Stimulated activated CD8-positive, alpha-beta memory T cell treated with anti-CD3 and anti-CD28 coated beads, Interleukin-7, amount 100 ng/mL, for 24 hours (primary cell): ENCODE measurements around the gene SNTN.
"Not testable (repeated sequence)": the region's sequence is repeated elsewhere in the genome, so short reads cannot be mapped to it uniquely, and the experiment has no call there.

Experiments used
- DNase-seq: peaks from one replicate; pipeline ENCODE4 v3.0.0-alpha.2; 2020; ENCODE audit warnings: low read depth

The SNTN gene

GRCh38 chr3:63652066-63652725 lies at the start of gene SNTN:
Gene SNTN, plus strand, starts transcription at chr3:63652675. Its CDS starts 13 bp downstream, at chr3:63652688.
- DNase-seq, result no peak

DNA sequence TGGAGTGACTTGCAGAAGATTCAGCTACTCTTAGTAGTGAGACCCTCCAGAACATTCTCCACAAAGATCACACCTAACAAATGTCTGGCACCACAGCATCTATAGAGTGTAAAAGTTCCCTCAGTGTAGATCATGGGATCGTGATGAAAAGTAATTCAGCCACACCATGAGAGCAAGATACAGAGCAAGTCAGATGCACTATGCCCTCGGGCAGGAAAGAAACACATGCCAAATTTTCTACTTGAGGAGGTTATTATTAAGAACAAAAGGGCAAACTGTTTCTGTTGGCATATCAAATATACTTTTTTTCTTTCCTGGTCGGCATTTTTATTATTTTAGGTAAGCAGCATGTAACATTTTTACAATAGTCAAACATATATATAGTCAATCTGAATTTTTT lies 44.8 kb upstream of the SNTN start:
- no peak for DNase-seq

DNA sequence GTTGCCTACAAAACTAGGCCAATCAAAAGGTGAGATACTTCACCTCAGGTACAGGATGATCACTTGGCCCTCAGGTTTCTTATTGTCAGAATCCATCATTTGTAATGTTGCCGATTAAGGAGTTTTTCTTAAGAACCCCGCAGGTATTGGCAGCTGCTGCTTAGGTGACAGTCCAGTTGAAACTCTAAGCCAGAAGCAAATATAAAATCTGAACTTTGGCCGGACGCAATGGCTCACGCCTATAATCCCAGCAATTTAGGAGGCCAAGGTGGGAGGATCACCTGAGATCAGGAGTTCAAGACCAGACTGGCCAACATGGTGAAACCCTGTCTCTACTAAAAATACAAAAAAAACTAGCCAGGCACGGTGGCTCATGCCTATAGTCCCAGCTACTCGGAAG lies 43.1 kb upstream of the SNTN start:
- DNase-seq, result no peak

- DNase-seq, result no peak
Measured at GRCh38 chr3:63609834-63610233, 42.6 kb upstream of the SNTN start.

DNA sequence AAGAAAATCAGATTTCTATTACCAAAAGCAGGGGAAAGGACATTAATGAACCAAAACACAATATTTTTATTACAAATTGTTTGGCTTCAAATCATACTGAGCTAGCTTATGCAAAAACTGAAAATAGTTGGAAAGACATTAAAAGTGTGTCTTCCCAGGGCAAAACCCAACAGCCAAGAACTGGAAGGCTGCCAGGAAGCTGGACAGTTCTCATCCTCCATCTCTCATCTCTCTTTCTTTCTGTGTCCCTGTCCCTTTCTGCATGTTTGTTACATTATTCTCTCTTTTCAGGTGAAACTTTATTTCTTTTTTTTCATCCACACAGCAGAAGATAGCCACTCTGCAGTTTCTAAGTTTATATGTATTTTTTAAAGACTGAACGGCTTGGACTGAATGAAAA lies 41.1 kb upstream of the SNTN start:
- DNase-seq, result no peak

DNA sequence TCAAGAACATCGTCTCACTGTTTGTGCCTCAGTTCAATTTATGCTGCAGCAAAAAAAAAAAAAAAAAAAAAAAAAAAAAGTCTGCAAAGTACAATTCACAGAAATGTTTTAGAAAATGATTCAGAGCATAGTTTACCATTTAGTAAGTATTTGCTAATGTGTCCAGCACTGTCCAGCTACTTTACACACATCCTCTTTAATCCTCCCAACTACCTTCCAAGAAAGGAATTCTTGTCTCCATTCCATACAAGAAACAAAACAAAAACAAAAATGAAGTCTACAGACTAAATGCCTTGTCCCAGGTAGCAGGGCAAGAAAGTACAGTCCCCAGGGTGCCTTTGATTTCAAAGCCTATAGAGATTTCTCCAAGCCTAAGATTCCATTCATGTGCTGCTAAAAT lies 38.9 kb upstream of the SNTN start:
- no peak for DNase-seq

DNA sequence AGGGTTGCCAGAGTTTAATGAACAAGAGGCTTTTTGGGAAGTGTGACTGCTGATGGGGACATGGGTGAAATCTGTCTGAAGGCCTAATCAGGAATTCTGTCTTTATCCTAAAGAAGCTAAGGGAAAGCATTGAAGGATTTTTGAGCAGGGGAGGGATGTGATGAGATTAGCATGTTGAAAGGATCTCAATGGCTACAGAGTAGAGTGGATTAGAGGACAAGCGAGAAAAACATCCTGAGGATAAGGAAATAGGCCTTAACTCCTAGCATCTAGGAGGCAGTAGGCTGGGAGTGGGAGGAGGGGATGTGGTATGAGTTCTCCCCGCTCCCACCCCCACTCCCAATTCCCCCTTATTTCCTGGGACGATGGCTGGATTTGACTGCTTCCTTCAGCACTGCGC lies 35.1 kb upstream of the SNTN start:
- no peak for DNase-seq

DNA sequence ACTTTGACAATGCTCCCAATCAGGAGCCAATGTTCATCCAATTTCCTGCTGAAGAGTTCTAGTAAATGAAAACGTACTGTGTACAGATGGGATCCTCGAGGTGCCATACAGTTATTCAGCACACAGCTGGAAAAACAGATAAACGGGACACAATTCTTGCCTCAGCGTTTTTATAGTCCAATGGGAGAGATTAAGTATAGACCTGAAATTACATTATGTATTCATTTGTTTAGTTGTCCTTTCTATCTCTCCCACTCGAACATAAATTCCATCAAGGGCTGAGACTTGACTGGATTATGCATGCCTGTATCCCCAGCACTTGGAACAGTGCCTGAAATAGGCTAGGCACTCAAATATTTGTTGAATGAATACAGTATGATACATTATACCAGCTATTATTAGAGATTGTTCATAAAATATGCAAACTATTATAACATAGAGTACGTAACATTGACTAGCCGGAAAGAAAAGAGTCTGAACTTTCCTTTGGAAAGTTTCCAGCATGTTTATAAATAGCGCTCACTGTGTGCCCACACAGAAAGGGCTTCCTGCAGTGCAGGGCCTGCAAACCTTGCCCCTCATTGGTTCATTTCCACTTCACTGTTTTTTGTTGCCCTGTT lies 27.4 kb upstream of the SNTN start:
- no peak for DNase-seq

DNA sequence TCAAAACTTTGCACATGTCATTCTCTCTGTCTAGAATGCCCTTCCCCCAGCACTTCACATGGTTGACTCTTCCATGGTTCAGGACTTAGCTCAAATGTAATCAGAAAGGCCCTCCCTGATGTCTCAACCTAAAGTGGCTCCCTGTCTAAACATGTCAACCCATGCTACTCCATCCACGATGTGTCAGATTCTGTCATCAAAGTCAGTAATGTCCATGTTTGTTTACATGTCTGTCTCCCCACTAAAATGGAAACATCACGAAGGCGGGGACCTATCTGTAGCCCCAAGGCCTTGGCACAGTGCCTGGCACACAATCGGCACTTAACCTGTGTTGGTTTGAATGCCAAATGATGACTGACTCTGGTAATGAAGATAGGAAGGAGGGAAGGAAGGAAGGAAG lies 20.8 kb upstream of the SNTN start:
- no peak for DNase-seq

- no peak for DNase-seq
Measured at GRCh38 chr3:63635186-63635585, 17.3 kb upstream of the SNTN start.

DNA sequence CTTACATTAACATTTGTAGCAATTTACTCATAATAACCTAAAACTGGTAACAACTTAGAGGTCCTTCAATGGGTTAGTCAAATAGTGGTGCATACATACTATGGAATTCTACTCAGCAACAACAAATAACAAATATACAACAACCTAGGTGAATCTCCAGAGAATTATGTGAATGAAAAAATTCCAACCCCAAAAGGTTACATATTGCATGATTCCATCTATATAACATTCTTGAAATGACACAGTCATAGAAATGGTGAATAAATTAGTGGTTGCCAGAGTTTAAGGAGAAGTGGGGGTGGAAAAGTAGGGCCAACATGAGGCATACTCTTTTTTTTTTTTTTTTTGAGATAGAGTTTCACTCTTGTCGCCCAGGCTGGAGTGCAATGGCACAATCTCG lies 12.7 kb upstream of the SNTN start:
- no peak for DNase-seq

- no peak for DNase-seq
Measured at GRCh38 chr3:63642488-63642887, 10.0 kb upstream of the SNTN start.

GRCh38 chr3:63644212-63644797 lies 8.2 kb upstream of the SNTN start:
- DNase-seq, result no peak

DNA sequence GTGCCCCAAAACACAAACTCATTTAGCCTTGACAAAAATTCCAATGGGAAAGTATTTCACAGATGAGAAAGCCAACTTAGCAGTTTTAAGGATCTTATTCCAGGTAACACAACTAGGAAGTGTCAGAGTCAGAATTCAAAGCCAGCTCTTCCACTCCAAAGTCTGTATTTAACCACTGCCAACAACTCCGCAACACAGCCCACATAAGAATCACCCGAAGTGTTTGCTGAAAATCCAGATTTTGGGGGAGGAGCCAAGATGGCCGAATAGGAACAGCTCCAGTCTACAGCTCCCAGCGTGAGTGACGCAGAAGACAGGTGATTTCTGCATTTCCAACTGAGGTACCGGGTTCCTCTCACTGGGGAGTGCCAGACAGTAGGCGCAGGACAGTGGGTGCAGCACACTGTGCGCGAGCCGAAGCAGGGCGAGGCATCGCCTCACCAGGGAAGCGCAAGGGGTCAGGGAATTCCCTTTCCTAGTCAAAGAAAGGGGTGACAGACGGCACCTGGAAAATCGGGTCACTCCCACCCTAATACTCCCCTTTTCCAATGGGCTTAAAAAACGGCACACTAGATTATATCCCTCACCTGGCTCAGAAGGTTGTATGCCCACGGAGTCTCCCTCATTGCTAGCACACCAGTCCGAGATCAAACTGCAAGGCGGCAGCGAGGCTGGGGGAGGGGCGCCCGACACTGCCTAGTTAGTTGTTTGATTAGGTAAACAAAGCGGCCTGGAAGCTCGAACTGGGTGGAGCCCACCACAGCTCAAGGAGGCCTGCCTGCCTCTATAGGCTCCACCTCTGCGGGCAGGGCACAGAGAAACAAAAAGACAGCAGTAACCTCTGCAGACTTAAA lies 7.3 kb upstream of the SNTN start:
- not testable (repeated sequence) for DNase-seq

- no peak for DNase-seq
Measured at GRCh38 chr3:63654211-63654610, 1.7 kb downstream of the SNTN start.

GRCh38 chr3:63654931-63655330 lies 2.5 kb downstream of the SNTN start:
- DNase-seq, result no peak

GRCh38 chr3:63655519-63655918 lies 3.0 kb downstream of the SNTN start:
- DNase-seq, result no peak

DNA sequence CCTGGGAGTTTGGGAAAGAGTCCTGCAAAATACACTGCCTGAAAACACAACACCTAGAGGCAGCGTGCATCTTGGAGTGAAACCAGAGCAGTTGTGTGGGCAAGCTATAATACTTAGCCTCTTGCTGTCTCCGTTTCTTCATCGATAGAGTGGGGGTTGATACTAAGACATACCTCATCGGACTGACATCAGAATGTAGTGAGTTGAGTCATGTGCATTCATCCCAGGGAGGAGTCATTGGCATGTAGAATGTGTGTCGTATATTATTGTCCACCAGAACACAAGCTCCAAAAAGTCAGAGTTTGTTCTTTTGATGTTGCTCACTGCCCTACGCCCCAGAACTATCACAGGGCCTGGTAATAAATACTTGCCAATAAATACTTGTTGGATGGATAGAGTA lies 4.3 kb downstream of the SNTN start:
- DNase-seq, result no peak

DNA sequence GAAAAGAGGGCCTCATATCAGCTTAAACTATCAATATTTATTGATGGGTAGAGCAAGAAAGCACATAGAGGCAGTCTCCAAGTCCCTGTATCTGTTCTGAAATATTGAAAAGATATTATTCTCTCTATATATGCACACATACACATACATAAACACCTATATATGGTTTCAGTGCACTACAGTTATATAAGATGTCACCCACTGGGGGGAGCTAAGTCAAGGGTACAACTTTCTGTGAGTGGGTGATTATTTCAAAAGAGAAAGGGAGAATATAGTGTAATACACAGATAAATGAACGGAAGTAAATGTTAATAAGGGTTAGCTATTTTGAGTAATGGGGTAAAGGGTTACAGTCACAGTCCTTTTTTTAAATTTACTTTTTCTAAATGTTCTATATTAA lies 8.8 kb downstream of the SNTN start:
- DNase-seq, result no peak

- DNase-seq, result no peak
Measured at GRCh38 chr3:63662011-63662410, 9.5 kb downstream of the SNTN start.

DNA sequence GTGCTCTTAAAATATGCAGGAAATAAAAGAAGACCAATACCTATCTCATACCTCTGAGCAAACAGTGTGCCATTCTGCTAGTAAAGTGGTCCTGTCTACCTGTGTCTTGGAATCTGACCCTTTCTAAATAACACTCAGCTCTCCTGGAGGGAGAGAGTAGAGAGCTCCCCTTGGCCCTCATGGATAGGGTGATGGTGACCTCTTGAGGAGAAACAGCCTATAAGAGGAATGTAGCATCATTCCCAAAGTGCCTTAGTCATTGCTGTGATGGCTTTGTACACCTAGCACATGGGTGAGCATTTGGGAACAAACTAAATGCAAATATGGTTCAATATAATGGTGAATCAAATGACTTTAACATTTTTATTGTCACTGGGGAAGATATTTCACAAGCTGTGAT lies 10.0 kb downstream of the SNTN start:
- no peak for DNase-seq

- DNase-seq, result no peak
Measured at GRCh38 chr3:63670544-63670943, 18.1 kb downstream of the SNTN start.

DNA sequence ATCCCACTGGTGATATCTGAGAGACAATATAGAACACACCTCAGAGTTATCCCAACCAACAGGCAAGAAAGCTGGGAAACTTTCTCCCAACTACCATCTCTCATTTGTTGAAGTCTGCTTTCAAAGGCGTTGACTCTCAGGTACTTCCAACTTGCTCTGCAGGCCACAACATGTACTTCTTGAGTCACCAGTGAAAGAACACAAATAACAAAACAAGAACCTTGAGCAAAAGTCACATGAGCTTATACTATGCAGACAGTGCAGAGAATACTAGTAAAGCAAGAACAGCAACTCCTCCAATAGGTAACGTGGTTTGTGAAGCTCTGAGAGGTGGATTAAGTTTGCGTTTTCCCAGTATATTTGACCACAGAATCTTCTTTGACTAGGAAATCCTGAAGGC lies 20.6 kb downstream of the SNTN start:
- no peak for DNase-seq
